Left ventricle myocardium superior (tissue), 1 donor: ENCODE results near the gene ELANE. TPM values are rescaled to one million over a fixed set of nuclear protein-coding genes. Genes with fewer than 3 reads are reported as not detected.
"Not testable (repeated sequence)": the region's sequence is repeated elsewhere in the genome, so short reads cannot be mapped to it uniquely, and the experiment has no call there.

ENCODE experiments used
- ATAC-seq: fragments of 200-7000 bp; cut with Tn5 transposase; one replicate; pipeline ENCODE4 v1.9.1; 2020; ENCODE audit warnings: mild to moderate bottlenecking, moderate library complexity
- DNase-seq: peaks from one replicate; pipeline ENCODE4 v3.0.0-alpha.2; 2020
- intact Hi-C: fragments of 100-400 bp; cut with micrococcal nuclease; formaldehyde crosslinking; loops from one replicate; pipeline ENCODE4 v1.11.0; 2022
- total RNA-seq: library from RNA; stranded (reverse); fragmentation: NEBNext Ultra II Directional; extraction: Animal tissue kit (Norgen Biotek cat#: 25700); gene quantifications from one replicate; pipeline ENCODE4 v1.2.1, GENCODE V29; 2021
- donor health status: DM: no; HTN: yes; CAD: no; lungs with severe emphysema.

The ELANE gene
- total RNA-seq, 1 donor from 2014 or later: 1.5 TPM

DNA sequence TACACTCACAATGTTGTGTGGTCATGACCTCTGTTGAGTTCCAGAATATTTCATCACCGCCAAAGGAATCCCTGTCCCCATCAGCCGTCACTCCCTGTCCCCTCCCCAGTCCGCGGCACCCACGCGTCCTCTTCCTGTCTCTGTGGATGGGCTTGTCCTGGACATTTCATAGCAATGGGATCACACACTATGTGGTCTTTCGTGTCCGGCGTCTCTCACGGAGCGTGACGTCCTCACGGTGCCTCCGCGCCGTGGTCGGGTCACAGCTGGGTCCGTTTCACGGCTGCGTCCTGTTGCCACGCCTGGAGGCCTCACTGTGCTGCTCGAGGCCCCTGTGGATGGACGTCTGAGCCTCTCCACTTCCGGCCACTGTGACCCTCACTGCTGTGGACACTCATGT, 17.9 kb upstream of the ELANE start:
- DNase-seq (no peak), ATAC-seq (no peak)
- intact Hi-C loops: no loop called here

DNA sequence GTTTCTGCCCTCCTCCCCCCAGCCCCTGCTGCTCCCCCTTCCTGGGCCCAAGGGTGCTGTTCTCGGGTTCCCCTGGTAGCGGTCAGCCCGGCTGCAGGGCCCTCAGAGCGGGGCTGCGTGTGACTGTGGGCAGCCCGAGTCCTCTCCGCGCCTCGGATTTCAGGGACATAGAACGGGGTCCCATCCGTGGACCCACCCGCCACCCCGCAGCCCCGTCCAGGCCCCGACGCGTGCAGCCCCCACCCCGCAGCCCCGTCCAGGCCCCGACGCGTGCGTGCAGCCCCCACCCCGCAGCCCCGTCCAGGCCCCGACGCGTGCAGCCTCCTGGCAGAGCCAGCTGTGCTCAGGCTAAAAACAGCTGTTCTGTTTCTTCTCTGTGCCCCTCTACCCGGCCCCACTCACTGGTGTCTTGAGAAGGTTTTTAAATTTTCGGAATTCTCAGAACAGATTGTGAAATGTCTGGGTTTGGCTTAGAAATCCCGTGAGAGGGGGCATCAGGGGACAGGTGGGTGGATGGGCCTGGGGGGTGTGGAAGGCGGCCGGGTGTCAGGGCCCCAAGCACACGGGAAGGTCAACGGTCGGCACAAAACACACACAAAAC, 16.8 kb upstream of the ELANE start:
- DNase-seq: no peak
- intact Hi-C loops: no loop called here

DNA sequence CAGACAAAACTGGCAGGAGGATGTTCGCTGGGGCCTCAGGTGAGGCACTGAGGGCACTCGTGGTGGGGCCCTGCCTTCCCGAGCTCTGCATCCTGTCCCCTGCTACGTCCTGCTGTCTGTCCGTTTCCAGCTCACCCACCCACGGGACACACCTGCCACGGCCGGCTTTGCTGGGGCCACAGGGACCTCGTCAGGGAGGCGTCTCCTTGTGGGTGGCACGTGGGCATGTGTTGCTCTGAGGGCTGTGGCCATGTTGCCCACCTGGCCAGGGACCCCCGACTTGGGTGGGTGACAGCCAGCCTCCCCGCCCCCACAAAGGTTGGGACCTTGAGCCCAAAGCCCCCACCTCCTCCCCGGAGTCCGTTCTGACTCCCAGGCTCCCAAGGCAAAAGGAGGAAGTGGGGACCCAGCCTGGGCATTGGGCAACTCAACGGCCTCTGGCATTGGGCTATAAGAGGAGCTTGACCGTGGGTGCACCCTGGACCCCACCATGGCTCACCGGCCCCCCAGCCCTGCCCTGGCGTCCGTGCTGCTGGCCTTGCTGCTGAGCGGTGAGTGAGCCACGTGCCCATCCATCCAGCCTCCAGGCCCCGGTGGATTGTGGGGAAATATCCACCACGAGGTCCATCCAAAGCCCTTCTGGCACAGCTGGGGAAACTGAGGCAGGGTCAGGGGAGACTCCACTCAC, 11.4 kb upstream of the ELANE start, which contains the start of gene PRTN3:
TSS of gene PRTN3 (plus strand) at position 481 of the 688 bp plus-strand sequence. CDS start at position 491, 10 bp downstream.
- intact Hi-C loops: no loop called here
- ATAC-seq: no peak
- no peak for DNase-seq

More for the DNA sequence above, 16.8 kb upstream of the ELANE start:
- no peak for ATAC-seq

DNA sequence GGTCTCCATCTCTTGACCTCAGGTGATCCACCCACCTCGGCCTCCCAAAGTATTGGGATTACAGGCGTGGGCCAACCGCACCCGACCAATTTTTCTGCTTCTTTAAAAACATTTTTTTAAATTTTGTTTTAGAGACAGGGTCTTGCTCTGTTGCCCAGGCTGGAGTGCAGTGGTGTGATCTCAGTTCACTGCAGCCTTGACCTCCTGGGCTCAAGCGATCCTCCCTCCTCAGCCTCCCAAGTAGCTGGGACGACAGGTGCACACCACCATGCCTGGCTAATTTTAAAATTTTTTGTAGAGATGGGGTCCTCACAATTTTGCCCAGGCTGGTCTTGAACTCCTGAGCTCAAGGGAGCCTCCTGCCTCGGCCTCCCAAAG, 9.3 kb upstream of the ELANE start:
- ATAC-seq, intact Hi-C loops, DNase-seq: not testable (repeated sequence)

DNA sequence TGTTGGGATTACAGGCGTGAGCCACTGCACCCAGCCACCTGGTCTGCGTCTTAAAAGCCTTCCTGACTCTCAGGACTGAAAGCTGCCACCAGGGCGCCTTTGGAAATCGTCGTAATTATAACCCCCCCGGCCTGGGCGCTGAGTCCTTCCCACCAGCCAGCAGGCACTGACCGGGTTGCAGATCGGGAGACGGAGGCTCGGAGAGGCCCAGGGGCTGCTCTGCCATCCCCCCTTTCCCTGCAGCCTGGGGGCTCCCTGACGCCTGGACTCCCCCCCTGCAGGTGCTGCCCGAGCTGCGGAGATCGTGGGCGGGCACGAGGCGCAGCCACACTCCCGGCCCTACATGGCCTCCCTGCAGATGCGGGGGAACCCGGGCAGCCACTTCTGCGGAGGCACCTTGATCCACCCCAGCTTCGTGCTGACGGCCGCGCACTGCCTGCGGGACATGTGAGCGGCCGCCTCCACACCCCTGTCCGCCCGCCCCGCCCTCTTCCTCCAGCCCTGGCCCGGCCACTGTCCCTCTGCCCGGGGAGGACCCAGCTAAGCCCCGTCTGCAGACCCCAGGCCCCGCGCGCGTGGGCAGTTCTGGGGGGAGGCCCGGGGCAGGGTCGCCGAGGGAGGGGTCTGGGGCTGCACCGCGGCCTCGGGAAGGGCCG, 8.8 kb upstream of the ELANE start:
- intact Hi-C loops: no loop called here

DNA sequence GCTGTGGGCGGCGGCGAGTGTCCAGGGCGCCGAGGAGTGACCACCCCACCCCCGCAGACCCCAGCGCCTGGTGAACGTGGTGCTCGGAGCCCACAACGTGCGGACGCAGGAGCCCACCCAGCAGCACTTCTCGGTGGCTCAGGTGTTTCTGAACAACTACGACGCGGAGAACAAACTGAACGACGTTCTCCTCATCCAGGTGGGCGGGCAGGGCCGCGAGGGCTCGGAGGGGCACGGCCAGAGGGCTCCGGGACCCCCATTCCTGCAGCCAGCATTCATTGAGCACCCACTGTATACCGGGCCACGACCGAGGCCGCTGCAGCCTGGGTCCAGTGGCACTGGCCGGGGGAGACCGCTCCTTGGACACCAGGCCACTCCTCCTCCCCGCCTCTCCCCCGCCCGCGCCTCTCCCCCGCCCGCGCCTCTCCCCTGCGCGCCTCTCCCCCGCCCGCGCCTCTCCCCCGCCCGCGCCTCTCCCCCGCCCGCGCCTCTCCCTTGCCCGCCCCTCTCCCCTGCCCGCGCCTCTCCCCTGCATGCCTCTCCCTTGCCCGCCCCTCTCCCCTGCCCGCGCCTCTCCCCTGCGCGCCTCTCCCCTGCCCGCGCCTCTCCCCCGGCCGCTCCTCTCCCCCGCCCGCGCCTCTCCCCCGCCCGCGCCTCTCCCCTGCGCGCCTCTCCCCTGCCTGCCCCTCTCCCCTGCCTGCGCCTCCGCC, 8.1 kb upstream of the ELANE start:
- no peak for DNase-seq
- ATAC-seq: no peak
- intact Hi-C loops: no loop called here

More for the DNA sequence above, 8.8 kb upstream of the ELANE start:
- ATAC-seq (peak; percentile 49), DNase-seq (peak; percentile 67)

DNA sequence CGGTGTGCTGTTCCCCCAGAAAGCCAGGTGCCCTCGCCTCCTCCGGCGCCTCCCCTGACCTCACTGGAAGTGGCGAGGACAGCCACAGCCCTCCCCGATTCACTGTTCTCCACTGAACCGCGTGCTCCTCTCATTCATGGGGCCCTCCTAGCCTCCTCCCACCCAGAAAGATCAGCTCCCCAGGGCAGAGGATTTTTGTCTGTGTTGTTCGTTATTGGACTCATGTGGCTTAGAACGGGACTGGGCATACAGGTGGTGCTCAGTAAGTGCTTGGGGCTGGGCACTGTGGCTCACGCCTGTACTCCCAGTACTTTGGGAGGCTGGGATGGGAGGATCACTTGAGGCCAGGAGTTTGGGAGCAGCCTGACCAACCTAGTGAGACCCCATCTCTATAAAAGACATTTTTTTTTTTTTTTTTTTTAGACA, 7.5 kb upstream of the ELANE start:
- intact Hi-C loops: no loop called here
- ATAC-seq: no peak
- no peak for DNase-seq

DNA sequence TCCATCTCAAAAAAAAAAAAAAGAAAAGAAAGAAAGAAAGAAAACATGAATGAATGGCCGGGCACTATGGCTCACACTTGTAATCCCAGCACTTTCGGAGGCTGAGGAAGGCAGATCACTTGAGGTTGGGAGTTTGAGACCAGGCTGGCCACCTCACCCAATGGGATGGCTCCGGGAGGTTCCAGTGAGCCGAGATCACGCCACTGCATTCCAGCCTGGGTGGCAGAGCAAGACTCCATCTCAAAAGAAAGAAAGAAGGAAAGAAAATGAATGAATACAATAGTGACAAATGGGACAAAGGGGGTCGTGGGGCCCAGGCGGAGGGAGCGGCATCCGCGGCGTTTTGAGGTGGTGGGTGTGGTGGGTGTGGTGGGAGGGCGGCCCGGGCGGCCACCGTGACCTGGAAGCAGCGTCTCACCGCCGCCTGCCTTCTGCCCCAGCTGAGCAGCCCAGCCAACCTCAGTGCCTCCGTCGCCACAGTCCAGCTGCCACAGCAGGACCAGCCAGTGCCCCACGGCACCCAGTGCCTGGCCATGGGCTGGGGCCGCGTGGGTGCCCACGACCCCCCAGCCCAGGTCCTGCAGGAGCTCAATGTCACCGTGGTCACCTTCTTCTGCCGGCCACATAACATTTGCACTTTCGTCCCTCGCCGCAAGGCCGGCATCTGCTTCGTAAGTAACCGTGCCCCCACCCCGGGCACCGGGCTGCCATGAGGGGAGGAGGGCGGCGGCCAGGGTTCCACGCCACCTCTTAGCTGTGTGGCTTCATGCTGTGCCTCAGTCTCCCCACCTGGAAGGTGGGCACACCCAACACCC, 6.2 kb upstream of the ELANE start:
- ATAC-seq: no peak
- intact Hi-C loops: no loop called here
- DNase-seq: peak; percentile 31

DNA sequence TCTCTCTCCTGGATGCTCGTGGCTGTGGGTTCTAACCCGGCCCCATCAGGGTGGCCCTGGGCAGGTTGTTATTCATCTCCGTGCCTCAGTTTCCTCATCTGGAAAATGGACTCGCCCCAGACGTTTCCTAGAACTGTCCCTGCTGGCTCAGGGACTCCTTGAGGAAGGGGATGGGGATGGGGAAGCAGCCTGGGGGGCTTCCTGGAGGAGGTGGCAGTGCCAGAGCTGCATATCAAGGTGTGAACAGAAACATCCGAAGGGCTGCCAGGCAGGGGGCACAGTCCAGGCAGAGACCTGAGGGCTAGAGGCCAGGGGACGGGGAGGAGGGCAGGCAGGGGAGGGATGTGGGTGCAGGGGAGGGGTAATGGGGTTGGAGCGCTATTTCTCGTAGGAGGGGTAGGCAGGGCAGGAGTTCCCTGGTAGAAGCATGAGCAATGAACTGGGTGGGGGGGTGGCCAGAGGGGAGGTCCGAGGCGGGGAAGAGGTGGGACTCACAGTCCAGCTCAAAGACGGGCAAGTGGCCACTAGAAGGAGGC, 3.6 kb upstream of the ELANE start:
- ATAC-seq (peak; percentile 15), DNase-seq (peak; percentile 52)
- intact Hi-C loops: no loop called here

DNA sequence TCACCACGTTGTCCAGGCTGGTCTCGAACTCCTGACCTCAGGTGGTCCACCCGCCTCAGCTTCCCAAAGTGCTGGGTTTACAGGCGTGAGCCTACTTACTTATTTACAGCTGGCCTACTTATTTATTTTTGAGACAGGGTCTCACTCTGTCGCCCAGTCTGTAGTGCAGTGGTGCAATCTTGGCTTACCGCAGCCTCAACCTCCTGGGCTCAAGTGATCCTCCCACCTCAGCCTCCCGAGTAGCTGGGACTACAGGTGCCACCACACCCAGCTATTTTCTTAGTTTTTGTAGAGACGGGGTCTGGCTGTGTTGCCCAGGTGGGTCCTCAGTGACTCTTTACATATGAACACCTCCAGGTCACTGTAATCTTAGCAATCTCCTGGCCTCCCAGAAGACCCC, 2.9 kb upstream of the ELANE start:
- intact Hi-C loops, ATAC-seq: not testable (repeated sequence)
- peak; percentile 25 for DNase-seq

DNA sequence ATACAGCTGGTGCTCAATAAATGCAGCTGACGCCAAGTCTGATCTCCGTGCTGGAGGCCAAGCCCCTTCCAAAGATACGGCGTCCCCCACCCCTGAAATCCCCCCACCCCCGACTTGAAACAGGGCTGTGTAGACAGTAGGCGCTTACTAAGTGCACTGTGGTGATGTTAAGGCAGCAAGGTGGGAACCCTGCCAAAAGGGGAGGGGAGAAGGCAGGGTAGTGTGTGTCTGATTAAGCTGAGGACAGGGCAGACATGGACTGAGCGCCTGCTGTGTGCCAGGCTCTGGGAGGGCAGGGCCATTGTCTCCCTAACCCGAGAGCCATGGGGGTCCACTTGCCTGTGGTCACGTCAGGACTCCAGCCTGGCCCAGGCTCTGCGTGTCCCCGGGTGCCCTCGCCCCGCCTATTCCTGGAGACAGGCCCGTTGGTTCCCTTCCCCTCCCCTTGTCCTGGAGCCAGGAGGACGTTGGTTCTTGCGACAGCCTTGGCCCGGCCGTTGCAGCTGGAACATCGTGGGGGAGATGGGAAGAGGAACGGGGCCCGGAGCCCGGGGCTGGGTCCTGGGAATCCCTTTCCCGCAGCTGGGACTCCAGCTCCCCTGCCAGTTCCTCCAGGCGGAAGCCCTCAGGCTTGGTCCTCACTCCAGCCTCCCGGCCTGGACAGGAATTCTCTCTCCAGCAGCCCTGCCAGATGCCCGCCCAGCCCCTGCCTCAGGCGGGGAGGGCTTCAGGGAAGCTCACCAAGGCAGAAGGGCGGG, 1.7 kb upstream of the ELANE start:
- peak; percentile 94 for DNase-seq
- intact Hi-C loops: no loop called here

DNA sequence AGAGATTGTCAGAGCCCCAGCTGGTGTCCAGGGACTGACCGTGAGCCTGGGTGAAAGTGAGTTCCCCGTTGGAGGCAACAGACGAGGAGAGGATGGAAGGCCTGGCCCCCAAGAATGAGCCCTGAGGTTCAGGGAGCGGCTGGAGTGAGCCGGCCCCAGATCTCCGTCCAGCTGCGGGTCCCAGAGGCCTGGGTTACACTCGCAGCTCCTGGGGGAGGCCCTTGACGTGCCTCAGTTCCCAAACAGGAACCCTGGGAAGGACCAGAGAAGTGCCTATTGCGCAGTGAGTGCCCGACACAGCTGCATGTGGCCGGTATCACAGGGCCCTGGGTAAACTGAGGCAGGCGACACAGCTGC, 1.1 kb upstream of the ELANE start:
- no peak for DNase-seq
- intact Hi-C loops: no loop called here
- no peak for ATAC-seq

More for the DNA sequence above, 1.7 kb upstream of the ELANE start:
- peak; percentile 88 for ATAC-seq

DNA sequence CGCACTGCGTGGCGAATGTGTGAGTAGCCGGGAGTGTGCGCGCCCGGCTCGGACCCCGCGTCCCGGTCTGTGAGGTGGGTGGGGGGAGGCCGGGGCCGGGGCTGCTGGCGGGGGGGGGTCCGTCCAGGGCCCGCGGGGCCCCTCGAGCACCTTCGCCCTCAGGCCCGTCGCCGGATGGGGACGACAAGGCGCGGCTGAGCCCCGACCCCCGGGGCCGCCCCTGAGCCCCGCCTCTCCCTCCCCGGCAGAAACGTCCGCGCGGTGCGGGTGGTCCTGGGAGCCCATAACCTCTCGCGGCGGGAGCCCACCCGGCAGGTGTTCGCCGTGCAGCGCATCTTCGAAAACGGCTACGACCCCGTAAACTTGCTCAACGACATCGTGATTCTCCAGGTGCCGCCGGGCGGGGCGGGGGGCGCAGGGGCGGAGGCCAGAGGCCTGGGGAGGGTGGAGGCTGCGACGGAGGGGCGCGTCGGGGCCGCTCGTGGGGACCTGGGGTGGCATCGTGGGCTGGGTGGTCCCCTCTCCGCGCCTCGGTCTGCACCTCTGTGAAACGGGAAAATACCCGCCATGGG, 997 bp downstream of the ELANE start:
- ATAC-seq (no peak), DNase-seq (no peak)
- intact Hi-C loops: no loop called here

DNA sequence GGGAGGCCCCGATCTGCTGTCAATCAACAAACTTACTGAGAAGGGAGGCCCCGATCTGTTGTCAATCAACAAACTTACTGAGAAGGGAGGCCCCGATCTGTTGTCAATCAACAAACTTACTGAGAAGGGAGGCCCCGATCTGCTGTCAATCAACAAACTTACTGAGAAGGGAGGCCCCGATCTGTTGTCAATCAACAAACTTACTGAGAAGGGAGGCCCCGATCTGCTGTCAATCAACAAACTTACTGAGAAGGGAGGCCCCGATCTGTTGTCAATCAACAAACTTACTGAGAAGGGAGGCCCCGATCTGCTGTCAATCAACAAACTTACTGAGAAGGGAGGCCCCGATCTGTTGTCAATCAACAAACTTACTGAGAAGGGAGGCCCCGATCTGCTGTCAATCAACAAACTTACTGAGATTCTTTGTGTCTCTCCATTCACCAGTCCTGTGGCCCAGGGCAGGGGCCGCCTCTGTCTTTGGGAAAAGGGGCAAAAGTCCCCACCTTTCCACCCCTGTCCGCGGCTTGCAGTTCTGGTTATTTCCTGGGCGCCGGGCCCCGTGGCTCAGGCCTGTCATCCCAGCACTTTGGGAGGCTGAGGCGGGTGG, 1.6 kb downstream of the ELANE start:
- DNase-seq, ATAC-seq, intact Hi-C loops: not testable (repeated sequence)

DNA sequence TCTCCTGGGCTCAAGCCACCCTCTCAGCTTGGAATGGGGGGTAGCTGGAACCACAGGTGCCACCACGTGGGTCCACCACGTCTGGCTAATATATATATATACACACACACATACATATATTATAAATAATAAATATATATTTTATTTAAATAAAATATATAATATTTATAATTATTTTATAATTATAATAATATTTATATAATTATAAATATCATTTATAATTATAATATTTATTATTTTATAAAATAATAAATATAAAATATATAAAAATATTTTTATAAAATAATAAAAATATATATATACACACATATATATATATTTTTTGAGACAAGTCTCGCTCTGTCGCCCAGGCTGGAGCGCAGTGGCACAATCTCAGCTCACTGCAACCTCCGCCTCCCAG, 2.4 kb downstream of the ELANE start:
- ATAC-seq: no peak
- no peak for DNase-seq
- intact Hi-C loops: no loop called here

DNA sequence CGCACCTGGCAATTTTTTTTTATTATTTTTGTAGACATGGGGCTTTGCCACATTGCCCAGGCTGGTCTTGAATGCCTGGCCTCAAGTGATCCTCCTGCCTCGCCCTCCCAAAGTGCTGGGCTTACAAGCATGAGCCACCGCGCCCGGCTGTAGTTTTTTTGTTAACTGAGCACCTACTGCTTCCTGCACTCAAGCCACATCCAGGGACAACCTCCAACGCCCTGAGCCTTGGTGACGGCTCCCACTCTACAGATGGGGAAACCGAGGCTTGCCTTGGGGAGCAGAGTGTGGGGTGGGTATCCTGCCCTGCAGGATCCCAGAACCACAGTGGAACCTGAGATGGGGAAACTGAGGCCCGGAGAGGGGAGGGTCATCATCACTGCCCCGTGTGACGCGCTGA, 3.0 kb downstream of the ELANE start:
- no peak for DNase-seq
- ATAC-seq: no peak
- intact Hi-C loops: no loop called here

DNA sequence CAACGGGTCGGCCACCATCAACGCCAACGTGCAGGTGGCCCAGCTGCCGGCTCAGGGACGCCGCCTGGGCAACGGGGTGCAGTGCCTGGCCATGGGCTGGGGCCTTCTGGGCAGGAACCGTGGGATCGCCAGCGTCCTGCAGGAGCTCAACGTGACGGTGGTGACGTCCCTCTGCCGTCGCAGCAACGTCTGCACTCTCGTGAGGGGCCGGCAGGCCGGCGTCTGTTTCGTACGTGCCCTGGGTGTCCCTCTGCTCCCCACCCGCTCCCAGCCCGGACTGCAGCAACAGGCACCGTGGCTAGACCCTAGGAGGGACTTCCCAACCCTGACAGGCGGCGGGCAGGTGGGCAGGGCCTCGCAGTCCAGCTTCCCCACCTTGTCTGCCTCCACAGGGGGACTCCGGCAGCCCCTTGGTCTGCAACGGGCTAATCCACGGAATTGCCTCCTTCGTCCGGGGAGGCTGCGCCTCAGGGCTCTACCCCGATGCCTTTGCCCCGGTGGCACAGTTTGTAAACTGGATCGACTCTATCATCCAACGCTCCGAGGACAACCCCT, 3.5 kb downstream of the ELANE start:
- intact Hi-C loops: no loop called here
- DNase-seq: no peak
- no peak for ATAC-seq
